Ovary (tissue), 9 donors: ENCODE measurements around the gene DCAF10. TPM values are rescaled to one million over a fixed set of nuclear protein-coding genes. Genes with fewer than 3 reads are reported as not detected.

Source experiments
- DNase-seq, 5 donors: peaks; one replicate each; pipeline ENCODE4 v3.0.0-alpha.2; 2019 to 2020
- H3K27ac ChIP-seq, 2 donors: fragments of 200-600 bp; one replicate each; pipeline versions ENCODE4 v1.5.1 to v1.8.0; 2019 to 2022
- H3K27me3 ChIP-seq: fragments of 200-600 bp; one replicate; pipeline ENCODE4 v1.8.0; 2022
- H3K36me3 ChIP-seq: fragments of 200-600 bp; sonication (generic); one replicate; pipeline ENCODE4 v1.5.1; 2019
- H3K4me1 ChIP-seq: one replicate; pipeline ENCODE4 v1.8.1; 2013; ENCODE audit warnings: mild to moderate bottlenecking, moderate library complexity; ENCODE audit not compliant: insufficient read depth
- H3K4me3 ChIP-seq: fragments of 200-600 bp; sonication (generic); one replicate; pipeline ENCODE4 v1.5.1; 2017
- H3K9me3 ChIP-seq, 2 donors: fragments of 200-600 bp in 1 of 2; sonication (generic) in 1 of 2; one replicate each; pipeline versions ENCODE4 v1.5.1 to v1.8.1; 2013 to 2019; ENCODE audit warnings: mild to moderate bottlenecking in 1 of 2, moderate library complexity in 1 of 2
- CTCF ChIP-seq, 3 donors: fragments of 450-650 bp in 2 of 3; fragments of 200-600 bp in 1 of 3; IDR thresholded peaks; one replicate each; pipeline versions ENCODE4 v1.5.1 to v1.8.0; 2016 to 2022; ENCODE audit warnings: antibody characterized with exemption in 3 of 3, mild to moderate bottlenecking in 1 of 3
- EP300 ChIP-seq: sonication (generic); formaldehyde crosslinking; IDR thresholded peaks from one replicate; pipeline ENCODE4 v1.6.1; 2017; ENCODE audit warnings: antibody characterized with exemption
- POLR2A ChIP-seq: fragments of 450-650 bp; IDR thresholded peaks from one replicate; pipeline ENCODE4 v1.6.1; 2017; ENCODE audit warnings: antibody characterized with exemption, mild to moderate bottlenecking, moderate library complexity
- WGBS, 3 donors: extraction: QIAGEN DNeasy Blood & Tissue Kit in 1 of 3; methylation state at CpG; one replicate each; pipeline versions ENCODE4 v1.1.5 to v1.1.7; 2013 to 2017; 5-methylcytosine and 5-hydroxymethylcytosine counted together
- intact Hi-C, 4 donors: fragments of 100-400 bp; cut with DNase I; formaldehyde crosslinking; loops; one replicate each; pipeline versions ENCODE4 v1.11.0 to v1.15.1; 2022 to 2023
- polyA plus RNA-seq, 2 donors: library from polyadenylated mRNA; stranded (reverse); fragments of 200-250 nt in 1 of 2; fragments of 350-450 nt in 1 of 2; fragmentation: Illumina TruSeq in 1 of 2; extraction: RNeasy Lipid Tissue Mini Kit (QIAGEN cat#74804) in 1 of 2; gene quantifications; one replicate each; pipeline ENCODE4 v1.2.3, GENCODE V29; 2013 to 2014
- total RNA-seq, 7 donors: library from RNA; depleted of rRNA in 2 of 7; stranded (reverse); fragments of >200 nt in 2 of 7; fragmentation: NEBNext Ultra II Directional in 3 of 7; extraction: Animal tissue kit (Norgen Biotek cat#: 25700) in 3 of 7; gene quantifications; one replicate each; pipeline versions ENCODE4 v1.1.0 to v1.2.4, GENCODE V29; 2016 to 2023
- donor health status: DM: no; HTN: no; CAD: no; lungs with moderate emphysema.
- donor health status: DM: no; HTN: no; CAD: no.
- donor health status: Bipolar disorder and iron deficiency.
- donor health status: DM: yes; HTN: yes; CAD: no.
- donor health status: DM: no; HTN: no; CAD: no.
- donor health status: DM: yes; HTN: yes; CAD: no.

DCAF10 gene
- total and polyA plus RNA-seq, 9 donors, result 9.0 to 39.8 (median 25.9) TPM

- H3K27me3 ChIP-seq, result no peaks in the 10 kb centered on the region
- TF ChIP-seq POLR2A, result no peak
- no peak overlapping the region for H3K4me3 ChIP-seq
- DNase-seq, result no peak
- 88 to 96% (median 95%) methylated on average over 13 of the region's 13 CpGs for WGBS, 3 donors
- H3K36me3 ChIP-seq, result no peaks in the 10 kb centered on the region
- intact Hi-C loops, result no loop called here
- no peaks in the 10 kb centered on the region for H3K9me3 ChIP-seq
- H3K27ac ChIP-seq, result no peak overlapping the region
- H3K4me1 ChIP-seq, result no peaks in the 10 kb centered on the region
Measured at GRCh38 chr9:37835821-37836220, 35.2 kb downstream of the DCAF10 start.

GRCh38 chr9:37836386-37836785 is 35.8 kb downstream of the DCAF10 start:
- 95 to 98% (median 97%) methylated on average over 2 of the region's 2 CpGs for WGBS, 3 donors
- H3K27me3 ChIP-seq, result no peaks in the 10 kb centered on the region
- no peaks in the 10 kb centered on the region for H3K36me3 ChIP-seq
- H3K9me3 ChIP-seq, result no peaks in the 10 kb centered on the region
- H3K27ac ChIP-seq, result no peak overlapping the region
- no peak for DNase-seq
- intact Hi-C loops, result no loop called here
- H3K4me3 ChIP-seq, result no peak overlapping the region
- no peaks in the 10 kb centered on the region for H3K4me1 ChIP-seq
- TF ChIP-seq EP300 (no peak), POLR2A (no peak), CTCF (IDR thresholded peaks at IDR 0.05) (no peak)

GRCh38 chr9:37839496-37840461 is 39.2 kb downstream of the DCAF10 start:
- H3K27me3 ChIP-seq, result no peaks in the 10 kb centered on the region
- no peaks in the 10 kb centered on the region for H3K4me1 ChIP-seq
- no peaks in the 10 kb centered on the region for H3K9me3 ChIP-seq
- intact Hi-C loops, result no loop called here
- no peak overlapping the region for H3K27ac ChIP-seq
- no peaks in the 10 kb centered on the region for H3K36me3 ChIP-seq
- no peak for TF ChIP-seq POLR2A
- no peak for TF ChIP-seq EP300
- no peak for TF ChIP-seq CTCF (IDR thresholded peaks at IDR 0.05)
- WGBS, 3 donors, result 93 to 97% (median 94%) methylated on average over 3 of the region's 3 CpGs
- no peak overlapping the region for H3K4me3 ChIP-seq
- DNase-seq, result no peak

GRCh38 chr9:37840560-37841194 is 40.1 kb downstream of the DCAF10 start:
- WGBS, 3 donors, result 90 to 94% (median 92%) methylated on average over 4 of the region's 4 CpGs
- TF ChIP-seq EP300, result no peak
- no peak for TF ChIP-seq POLR2A
- no peak for TF ChIP-seq CTCF (IDR thresholded peaks at IDR 0.05)

GRCh38 chr9:37852222-37852621 is 51.6 kb downstream of the DCAF10 start:
- Histone ChIP-seq H3K9me3 (no peaks in the 10 kb centered on the region), H3K27ac (no peak overlapping the region), H3K27me3 (no peaks in the 10 kb centered on the region), H3K36me3 (no peaks in the 10 kb centered on the region), H3K4me3 (no peak overlapping the region), H3K4me1 (no peaks in the 10 kb centered on the region)
- DNase-seq, result no peak
- intact Hi-C loops, result loop anchor here in 1 of 4 donors (10.0 kb wide), 1 partner anchor 67 kb away; the partner anchor contains the start of gene EXOSC3
- 91 to 98% (median 93%) methylated on average over 2 of the region's 2 CpGs for WGBS, 3 donors
- no peak for TF ChIP-seq EP300
- TF ChIP-seq POLR2A, result no peak
- TF ChIP-seq CTCF (IDR thresholded peaks at IDR 0.05), result no peak

More at GRCh38 chr9:37840560-37841194, 40.1 kb downstream of the DCAF10 start:
- no peak overlapping the region for H3K4me3 ChIP-seq
- H3K4me1 ChIP-seq, result no peaks in the 10 kb centered on the region
- no peak overlapping the region for H3K27ac ChIP-seq
- H3K36me3 ChIP-seq, result no peaks in the 10 kb centered on the region
- H3K27me3 ChIP-seq, result no peaks in the 10 kb centered on the region
- intact Hi-C loops, result no loop called here
- no peaks in the 10 kb centered on the region for H3K9me3 ChIP-seq
- no peak for DNase-seq
